ENCODE data around the gene ABCG5. TPM values are rescaled to one million over a fixed set of nuclear protein-coding genes. Genes with fewer than 3 reads are reported as not detected.

ABCG5 gene
- total RNA-seq, 3 donors from 2014 or later (not counting 1 experiment from before 2014, with no cell fraction given), result not detected

- peaks cover 2% of the 10 kb centered on the region for H3K27me3 ChIP-seq (ENCODE audit: control insufficient read depth, insufficient read depth, low read length)
- H3K36me3 Mint-ChIP-seq, result no peaks in the 10 kb centered on the region
Measured at GRCh38 chr2:43841949-43842865, 3.6 kb upstream of the ABCG5 start.

GRCh38 chr2:43840965-43841364 is 2.3 kb upstream of the ABCG5 start:
- Histone ChIP-seq H3K36me3 (ENCODE audit: control insufficient read depth, insufficient read depth, low read length) (no peaks in the 10 kb centered on the region), H3K4me3 (ENCODE audit: low read length) (no peak overlapping the region), H3K27ac (ENCODE audit: low read length) (no peak overlapping the region), H3K27me3 (ENCODE audit: control insufficient read depth, insufficient read depth, low read length) (peaks cover 2% of the 10 kb centered on the region), H3K4me1 (ENCODE audit: control insufficient read depth, insufficient read depth, low read length) (no peaks in the 10 kb centered on the region), H3K9me3 (ENCODE audit: control insufficient read depth, insufficient read depth, low read length) (no peaks in the 10 kb centered on the region)
- Mint-ChIP-seq H3K9me3 (no peaks in the 10 kb centered on the region), H3K4me3 (no peak overlapping the region), H3K27ac (no peak overlapping the region), H3K4me1 (no peaks in the 10 kb centered on the region), H3K27me3 (ENCODE audit: low read depth in 2 of 2) (peaks cover 5 to 7% of the 10 kb centered on the region in 2 donors), H3K36me3 (no peaks in the 10 kb centered on the region)
- no peak for ATAC-seq
- 86% methylated on average over 5 of the region's 5 CpGs for WGBS (ENCODE audit: insufficient coverage)
- DNase-seq, result no peak
- intact Hi-C loops (cut with micrococcal nuclease), result no loop called here
- TF ChIP-seq CTCF (IDR thresholded peaks at IDR 0.05), result no peak

More at GRCh38 chr2:43841949-43842865, 3.6 kb upstream of the ABCG5 start:
- no peaks in the 10 kb centered on the region for H3K9me3 Mint-ChIP-seq
- peaks cover 5 to 7% of the 10 kb centered on the region in 2 donors for H3K27me3 Mint-ChIP-seq (ENCODE audit: low read depth in 2 of 2)
- Histone ChIP-seq H3K36me3 (ENCODE audit: control insufficient read depth, insufficient read depth, low read length) (no peaks in the 10 kb centered on the region), H3K4me3 (ENCODE audit: low read length) (no peak overlapping the region), H3K27ac (ENCODE audit: low read length) (no peak overlapping the region), H3K4me1 (ENCODE audit: control insufficient read depth, insufficient read depth, low read length) (no peaks in the 10 kb centered on the region), H3K9me3 (ENCODE audit: control insufficient read depth, insufficient read depth, low read length) (no peaks in the 10 kb centered on the region)
- no peak for TF ChIP-seq CTCF (IDR thresholded peaks at IDR 0.05)
- no peak overlapping the region for H3K27ac Mint-ChIP-seq
- ATAC-seq (no peak), DNase-seq (no peak)
- H3K4me3 Mint-ChIP-seq, result no peak overlapping the region
- intact Hi-C loops (cut with micrococcal nuclease), result no loop called here
- 92% methylated on average over 14 of the region's 14 CpGs for WGBS (ENCODE audit: insufficient coverage)
- no peaks in the 10 kb centered on the region for H3K4me1 Mint-ChIP-seq

DNA sequence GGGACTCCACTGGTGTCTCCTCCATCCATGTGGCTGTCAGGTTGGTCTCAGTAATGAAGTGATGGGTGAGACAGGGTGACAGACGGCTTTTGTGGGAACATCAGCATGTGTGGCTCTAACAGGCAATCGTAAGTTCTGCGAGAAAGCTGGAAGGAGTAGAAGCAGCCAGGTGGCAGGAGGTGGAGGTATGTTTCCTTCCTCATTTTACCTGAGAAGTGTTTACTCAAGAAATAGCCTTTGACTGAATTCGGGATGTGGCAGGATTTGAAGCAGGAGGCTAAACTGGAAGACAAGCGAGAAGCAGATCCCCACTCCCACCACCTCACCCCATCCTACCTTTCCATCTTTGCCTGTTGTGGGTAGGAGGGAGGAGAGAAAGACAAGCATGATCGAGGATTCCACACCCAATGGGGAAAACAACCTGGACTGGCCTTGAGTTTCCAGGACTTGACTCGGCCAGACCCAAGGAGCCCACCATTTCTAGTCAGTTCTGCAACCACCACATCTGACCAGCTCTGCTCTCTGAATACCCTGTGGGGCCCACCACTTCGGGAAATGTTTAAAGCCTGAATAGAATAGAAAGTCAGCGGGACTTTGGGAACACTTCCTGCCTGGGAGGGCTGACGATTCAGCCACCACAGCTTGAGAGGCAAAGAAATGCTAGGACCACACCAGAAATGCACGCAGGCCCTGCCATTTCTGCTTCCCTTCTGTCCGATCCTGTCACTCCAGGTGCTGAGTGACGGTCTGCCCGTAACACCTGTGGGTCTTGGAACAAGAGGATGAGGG is 1.3 kb upstream of the ABCG5 start:
- Mint-ChIP-seq H3K27me3 (ENCODE audit: low read depth in 2 of 2) (peaks cover 5 to 7% of the 10 kb centered on the region in 2 donors), H3K36me3 (no peaks in the 10 kb centered on the region), H3K9me3 (no peaks in the 10 kb centered on the region), H3K27ac (no peak overlapping the region), H3K4me3 (no peak overlapping the region), H3K4me1 (no peaks in the 10 kb centered on the region)
- peaks cover 2% of the 10 kb centered on the region for H3K27me3 ChIP-seq (ENCODE audit: control insufficient read depth, insufficient read depth, low read length)
- 82% methylated on average over 11 of the region's 14 CpGs for WGBS (ENCODE audit: insufficient coverage)
- no peak for TF ChIP-seq CTCF (IDR thresholded peaks at IDR 0.05)
- no peaks in the 10 kb centered on the region for H3K9me3 ChIP-seq (ENCODE audit: control insufficient read depth, insufficient read depth, low read length)
- no peak overlapping the region for H3K27ac ChIP-seq (ENCODE audit: low read length)
- H3K36me3 ChIP-seq (ENCODE audit: control insufficient read depth, insufficient read depth, low read length), result no peaks in the 10 kb centered on the region
- ATAC-seq (no peak), DNase-seq (no peak)
- H3K4me3 ChIP-seq (ENCODE audit: low read length), result no peak overlapping the region
- H3K4me1 ChIP-seq (ENCODE audit: control insufficient read depth, insufficient read depth, low read length), result no peaks in the 10 kb centered on the region
- intact Hi-C loops (cut with micrococcal nuclease), result no loop called here
